Measurements from ENCODE around the gene CDK5RAP1.

The CDK5RAP1 gene

DNA sequence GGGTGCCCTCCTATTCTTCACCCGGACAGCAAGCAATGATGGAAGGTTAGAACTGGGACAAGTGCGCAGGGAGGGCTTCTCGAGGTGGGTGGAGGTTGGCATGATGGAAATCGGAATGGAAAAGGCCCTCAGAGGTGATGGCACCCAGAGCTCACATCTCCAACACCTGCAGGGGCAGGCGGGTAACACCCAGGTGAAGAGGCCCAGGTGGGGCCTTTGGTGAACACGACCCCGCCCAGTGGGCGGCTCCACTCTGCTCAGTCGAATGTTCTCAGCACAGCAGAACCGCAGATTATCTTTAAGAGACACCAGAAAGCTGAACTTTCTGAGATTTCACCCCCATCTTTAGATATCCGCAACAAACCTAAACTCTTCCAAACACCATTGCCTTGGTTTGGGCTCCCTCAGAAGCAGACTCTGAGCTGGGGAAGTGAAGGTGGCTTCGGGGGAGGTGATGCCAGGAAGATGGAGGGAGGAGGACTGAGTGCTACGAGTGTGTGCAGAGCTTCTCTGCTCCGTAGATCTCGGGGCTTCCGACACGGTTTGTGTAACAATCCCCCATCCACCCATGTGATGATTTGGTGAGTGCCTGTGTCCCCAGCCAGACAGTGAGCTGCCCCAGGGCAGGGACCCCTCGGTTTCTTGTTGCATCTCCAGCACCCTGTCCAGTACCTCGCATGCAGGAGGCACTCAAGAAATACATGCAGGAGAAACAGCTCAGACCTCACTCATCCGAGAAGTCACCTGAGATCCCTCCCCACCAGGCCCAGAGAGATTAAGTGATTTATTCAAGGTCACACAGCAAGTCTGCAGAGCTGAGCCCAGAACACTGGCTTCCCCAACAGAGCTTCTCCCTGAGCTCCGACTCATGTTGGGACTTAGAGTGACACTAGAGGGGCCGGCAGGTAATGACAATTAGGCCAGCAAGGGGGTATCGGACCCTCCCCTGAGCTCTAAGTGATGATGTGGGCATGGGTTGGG is 72.9 kb downstream of the CDK5RAP1 start:
- no peak for DNase-seq

GRCh38 chr20:33325350-33325749 is 76.0 kb downstream of the CDK5RAP1 start:
- DNase-seq: no peak

DNA sequence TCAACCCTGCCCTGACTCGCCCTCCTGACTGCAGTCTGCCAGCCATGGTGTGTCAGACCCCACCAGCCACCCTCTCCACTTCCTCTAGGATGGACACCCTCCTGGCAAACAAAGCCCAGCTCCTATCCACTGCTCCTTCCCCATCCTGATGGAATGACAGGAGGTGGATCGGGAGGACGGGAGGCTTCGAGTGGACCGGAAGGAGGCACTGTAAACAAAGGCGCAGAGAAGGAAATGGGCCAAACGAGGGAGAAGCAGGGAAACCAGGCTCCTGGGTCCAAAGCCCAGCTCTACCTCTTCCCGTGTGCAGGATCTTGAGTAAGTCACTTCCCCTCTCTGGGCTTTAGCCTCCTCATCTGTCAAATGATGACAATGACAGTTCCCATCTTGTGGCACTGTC is 78.1 kb downstream of the CDK5RAP1 start:
- no peak for DNase-seq

GRCh38 chr20:33322456-33322855 is 78.9 kb downstream of the CDK5RAP1 start:
- no peak for DNase-seq

DNA sequence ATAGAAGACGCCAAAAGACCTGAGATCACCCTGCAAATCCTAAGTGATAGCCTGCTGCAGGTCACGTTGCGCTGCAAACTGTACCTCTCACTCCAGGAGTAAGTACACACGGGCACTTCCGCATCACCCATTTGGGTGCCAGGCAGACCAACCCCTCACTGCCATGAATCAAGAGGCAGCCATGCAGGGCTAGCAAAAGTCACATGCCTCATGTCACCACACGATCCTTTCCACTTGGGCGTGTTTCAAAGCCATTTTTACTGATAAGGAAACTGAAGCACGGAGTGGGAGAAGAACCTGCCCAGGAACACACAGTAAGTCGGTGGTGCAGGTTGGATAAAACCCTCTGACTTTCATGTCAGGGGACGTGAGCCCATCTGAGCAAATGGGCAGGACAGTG is 81.3 kb downstream of the CDK5RAP1 start:
- no peak for DNase-seq

DNA sequence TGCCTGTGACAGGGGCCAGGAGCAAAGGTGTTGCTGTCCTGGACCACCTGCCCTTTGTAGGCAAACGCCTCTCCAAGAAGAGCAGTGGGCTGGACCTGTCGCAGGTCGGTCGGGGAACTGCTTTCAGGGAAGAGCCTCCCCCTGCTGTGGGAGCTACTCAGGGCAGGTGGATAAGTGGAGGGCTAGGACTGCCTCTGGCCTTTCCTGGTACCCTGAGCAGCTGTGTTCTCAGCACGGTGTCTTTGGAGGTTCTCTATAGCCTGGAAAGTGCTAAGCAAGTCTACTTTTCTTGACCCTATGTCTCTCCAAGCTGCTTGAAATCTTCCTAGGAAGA is 83.3 kb downstream of the CDK5RAP1 start:
- DNase-seq: no peak

DNA sequence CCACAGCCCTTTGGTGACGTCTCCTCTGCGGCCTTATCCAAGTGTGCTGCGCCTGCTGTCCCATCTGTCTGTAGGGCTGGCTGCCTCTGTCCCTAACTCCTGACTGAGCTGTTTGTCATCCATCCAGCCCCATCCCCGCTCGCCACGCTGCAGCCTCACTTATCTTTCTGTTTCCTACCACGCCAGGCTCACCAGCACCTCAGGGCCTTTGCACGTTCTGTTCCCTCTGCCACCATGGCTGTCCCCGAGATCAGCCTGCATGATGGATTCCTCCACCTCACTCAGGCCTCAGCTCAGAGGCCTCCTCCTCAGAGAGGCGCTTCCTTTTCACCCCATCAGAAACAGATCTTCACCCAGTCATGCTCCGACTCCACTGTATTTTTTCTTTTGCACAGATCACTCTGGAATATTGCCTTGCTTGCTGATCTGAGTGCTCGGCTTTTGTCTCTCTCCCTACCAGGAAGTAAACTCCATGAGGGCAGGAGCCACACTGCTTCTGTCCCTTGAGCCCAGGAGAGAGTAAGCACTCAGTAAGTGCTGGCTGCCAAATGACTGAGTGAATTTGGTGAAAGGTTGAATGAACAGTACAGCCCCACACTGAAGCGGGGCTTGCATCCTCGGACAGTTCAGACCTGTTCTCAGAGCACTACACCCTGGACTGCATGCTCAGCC is 83.8 kb downstream of the CDK5RAP1 start:
- no peak for DNase-seq

GRCh38 chr20:33316958-33317357 is 84.4 kb downstream of the CDK5RAP1 start:
- DNase-seq: no peak

DNA sequence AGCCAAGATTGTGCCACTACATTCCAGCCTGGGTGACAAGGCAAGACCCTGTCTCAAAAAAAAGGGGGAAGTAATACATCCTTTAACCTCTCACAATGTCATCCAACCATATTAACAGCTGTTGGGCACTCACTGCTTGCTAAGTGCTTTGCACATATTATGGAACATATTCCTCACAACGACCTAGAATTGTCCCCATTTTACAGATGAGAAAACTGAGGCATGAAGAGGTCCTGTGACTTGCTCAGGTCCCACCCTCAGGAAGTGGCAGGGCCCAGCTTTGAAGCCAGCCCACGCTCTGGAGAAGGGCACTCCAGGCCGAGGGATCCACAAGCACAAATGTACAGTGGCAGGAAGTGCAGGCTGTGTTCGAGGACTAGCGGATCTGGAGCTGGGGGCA is 85.0 kb downstream of the CDK5RAP1 start:
- DNase-seq: no peak

GRCh38 chr20:33313686-33314314 is 87.5 kb downstream of the CDK5RAP1 start:
- DNase-seq: no peak

DNA sequence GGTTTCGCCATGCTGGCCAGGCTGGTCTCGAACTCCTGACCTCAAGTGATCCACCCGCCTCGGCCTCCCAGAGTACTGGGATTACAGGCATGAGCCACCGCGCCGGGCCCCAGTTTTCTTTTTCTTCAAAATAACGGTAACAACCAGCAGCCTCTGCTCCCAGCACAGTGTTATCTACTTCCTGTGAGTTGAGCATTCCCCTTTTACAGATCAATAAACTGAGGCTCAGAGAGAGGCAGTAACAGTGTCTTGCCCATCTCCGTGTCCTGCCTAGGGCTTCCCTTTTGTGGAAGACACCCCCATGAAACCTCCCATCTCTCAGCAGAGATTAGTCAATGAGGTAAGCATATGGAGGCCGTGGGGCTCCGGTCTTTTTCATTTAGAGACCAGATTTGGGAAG is 88.7 kb downstream of the CDK5RAP1 start:
- no peak for DNase-seq

DNA sequence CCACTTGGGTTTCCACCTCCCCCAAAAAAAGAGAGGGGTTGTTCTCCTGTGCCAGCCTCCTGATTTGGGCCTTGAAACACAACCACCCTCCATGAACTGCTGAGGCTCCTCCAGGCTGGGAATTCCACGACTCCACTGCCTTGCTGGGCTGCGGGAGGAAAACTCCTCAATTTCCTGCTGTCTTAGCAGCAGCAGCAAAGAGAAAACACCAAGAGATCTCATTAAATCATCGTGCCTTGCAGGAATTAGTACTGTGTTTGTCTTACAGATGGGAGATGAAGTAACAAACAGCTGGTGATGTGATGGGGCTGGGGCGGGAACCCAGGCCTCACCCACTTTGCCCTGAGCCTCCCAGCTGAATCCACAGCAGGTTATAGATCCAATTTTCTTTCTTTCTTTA is 89.3 kb downstream of the CDK5RAP1 start:
- DNase-seq: no peak

DNA sequence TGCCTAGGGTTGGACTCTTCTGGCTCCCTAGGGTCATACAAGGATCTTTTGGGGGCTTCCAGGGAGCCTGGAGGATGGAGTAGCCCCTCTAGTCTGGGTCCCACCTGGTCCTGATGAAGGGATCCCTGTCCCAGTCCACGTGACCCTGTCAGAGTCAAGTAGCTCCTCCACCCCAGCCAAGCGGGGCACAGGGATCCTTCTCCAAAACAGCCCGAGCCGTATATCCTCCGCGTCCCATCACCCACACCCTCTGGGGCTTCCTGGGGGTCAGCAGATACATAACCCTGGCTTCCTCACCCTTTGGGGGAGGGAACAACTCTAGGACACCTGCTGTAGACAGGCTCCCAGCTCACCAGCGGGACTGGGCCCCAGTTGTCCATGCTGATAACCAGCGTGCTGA is 90.3 kb downstream of the CDK5RAP1 start:
- DNase-seq: no peak

DNA sequence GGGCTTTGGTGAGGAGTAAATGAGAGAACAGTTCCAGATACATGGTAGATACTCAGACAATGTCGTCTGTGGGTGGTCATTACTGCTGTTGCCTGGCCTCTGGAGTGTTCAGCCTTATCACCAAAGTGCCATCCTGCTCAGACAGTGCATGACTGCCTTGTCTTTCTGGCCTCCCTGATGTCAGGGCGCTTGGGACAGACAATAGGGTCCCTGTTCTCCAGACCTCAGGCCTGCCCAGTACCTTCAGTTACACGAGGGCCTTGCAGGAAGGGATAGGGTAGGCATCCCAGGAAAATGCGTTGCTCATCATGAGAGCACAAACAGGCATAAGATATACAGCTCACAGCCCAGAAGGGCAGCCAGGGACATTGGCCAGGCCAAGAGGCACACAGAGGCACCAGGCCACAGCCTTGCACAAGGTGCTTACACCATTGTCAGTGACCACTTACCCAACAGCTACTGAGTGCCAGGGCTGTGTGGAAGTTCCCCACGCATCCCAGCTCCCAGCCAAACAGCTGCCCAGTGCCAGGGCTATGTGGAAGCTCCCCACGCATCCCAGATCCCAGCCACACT is 90.9 kb downstream of the CDK5RAP1 start:
- DNase-seq: no peak

GRCh38 chr20:33309631-33310030 is 91.7 kb downstream of the CDK5RAP1 start:
- no peak for DNase-seq
